Measurements from ENCODE around the gene IL21R.
"Not testable (repeated sequence)": the region's sequence is repeated elsewhere in the genome, so short reads cannot be mapped to it uniquely, and the experiment has no call there.

The IL21R gene

GRCh38 chr16:27430923-27431484 lies 29.0 kb downstream of the IL21R start:
- Histone ChIP-seq H3K9me3 (no peaks in the 10 kb centered on the region), H3K4me3 (ENCODE audit: low read depth in 1 of 2, low read length in 1 of 2) (no peak overlapping the region), H3K27ac (no peak overlapping the region), H3K36me3 (no peaks in the 10 kb centered on the region), H3K4me1 (ENCODE audit: control insufficient read depth in 1 of 2, insufficient read depth in 1 of 2, low read depth in 1 of 2, low read length in 1 of 2) (no peaks in the 10 kb centered on the region), H3K27me3 (peaks cover 55% of the 10 kb centered on the region)
- TF ChIP-seq CTCF (IDR thresholded peaks at IDR 0.05) = no peak

- H3K4me3 ChIP-seq (ENCODE audit: low read depth in 1 of 2, low read length in 1 of 2) = no peak overlapping the region
- no peaks in the 10 kb centered on the region for H3K9me3 ChIP-seq
- H3K4me1 ChIP-seq (ENCODE audit: control insufficient read depth in 1 of 2, insufficient read depth in 1 of 2, low read depth in 1 of 2, low read length in 1 of 2) = no peaks in the 10 kb centered on the region
- no peaks in the 10 kb centered on the region for H3K36me3 ChIP-seq
- H3K27me3 ChIP-seq = peaks cover 50% of the 10 kb centered on the region
- no peak for TF ChIP-seq CTCF (IDR thresholded peaks at IDR 0.05)
- H3K27ac ChIP-seq = no peak overlapping the region
These were observed 30.0 kb downstream of the IL21R start for GRCh38 chr16:27431773-27432532.

- Histone ChIP-seq H3K27me3 (peaks cover 44% of the 10 kb centered on the region), H3K9me3 (no peaks in the 10 kb centered on the region), H3K4me3 (ENCODE audit: low read depth in 1 of 2, low read length in 1 of 2) (no peak overlapping the region), H3K36me3 (no peaks in the 10 kb centered on the region), H3K4me1 (ENCODE audit: control insufficient read depth in 1 of 2, insufficient read depth in 1 of 2, low read depth in 1 of 2, low read length in 1 of 2) (no peaks in the 10 kb centered on the region), H3K27ac (no peak overlapping the region)
- TF ChIP-seq CTCF (IDR thresholded peaks at IDR 0.05) = no peak
These were observed 30.6 kb downstream of the IL21R start for GRCh38 chr16:27432558-27432957.

- H3K4me3 ChIP-seq (ENCODE audit: low read depth in 1 of 2, low read length in 1 of 2); H3K4me1 ChIP-seq (ENCODE audit: control insufficient read depth in 1 of 2, insufficient read depth in 1 of 2, low read depth in 1 of 2, low read length in 1 of 2); H3K27ac ChIP-seq; H3K9me3 ChIP-seq; H3K36me3 ChIP-seq: not testable (repeated sequence)
- H3K27me3 ChIP-seq = peaks cover 42% of the 10 kb centered on the region
These were observed 31.2 kb downstream of the IL21R start for GRCh38 chr16:27433191-27433590.

- H3K27me3 ChIP-seq = peaks cover 39% of the 10 kb centered on the region
- H3K4me1 ChIP-seq (ENCODE audit: control insufficient read depth in 1 of 2, insufficient read depth in 1 of 2, low read depth in 1 of 2, low read length in 1 of 2) = no peaks in the 10 kb centered on the region
- no peaks in the 10 kb centered on the region for H3K36me3 ChIP-seq
- no peak overlapping the region for H3K4me3 ChIP-seq (ENCODE audit: low read depth in 1 of 2, low read length in 1 of 2)
- H3K27ac ChIP-seq = no peak overlapping the region
- H3K9me3 ChIP-seq = no peaks in the 10 kb centered on the region
- no peak for TF ChIP-seq CTCF (IDR thresholded peaks at IDR 0.05)
These were observed 31.7 kb downstream of the IL21R start for GRCh38 chr16:27433636-27434035.

All from neutrophil (primary cell).